Uterus (tissue), 2 donors: ENCODE measurements around the gene NUDT13.

Experiments used
- CTCF ChIP-seq, 4 experiments: fragments of 200-600 bp in 2 of 4; fragments of 450-650 bp in 2 of 4; sonication (generic) in 2 of 4; IDR thresholded peaks; one replicate each; pipeline ENCODE4 v1.5.1; 2016 to 2019; ENCODE audit warnings: antibody characterized with exemption in 4 of 4, mild to moderate bottlenecking in 2 of 4, moderate library complexity in 1 of 4
- POLR2A ChIP-seq, 2 donors: fragments of 450-650 bp; IDR thresholded peaks; one replicate each; pipeline ENCODE4 v1.6.1; 2016; ENCODE audit warnings: antibody characterized with exemption in 2 of 2, mild to moderate bottlenecking in 1 of 2, moderate library complexity in 1 of 2

DNA sequence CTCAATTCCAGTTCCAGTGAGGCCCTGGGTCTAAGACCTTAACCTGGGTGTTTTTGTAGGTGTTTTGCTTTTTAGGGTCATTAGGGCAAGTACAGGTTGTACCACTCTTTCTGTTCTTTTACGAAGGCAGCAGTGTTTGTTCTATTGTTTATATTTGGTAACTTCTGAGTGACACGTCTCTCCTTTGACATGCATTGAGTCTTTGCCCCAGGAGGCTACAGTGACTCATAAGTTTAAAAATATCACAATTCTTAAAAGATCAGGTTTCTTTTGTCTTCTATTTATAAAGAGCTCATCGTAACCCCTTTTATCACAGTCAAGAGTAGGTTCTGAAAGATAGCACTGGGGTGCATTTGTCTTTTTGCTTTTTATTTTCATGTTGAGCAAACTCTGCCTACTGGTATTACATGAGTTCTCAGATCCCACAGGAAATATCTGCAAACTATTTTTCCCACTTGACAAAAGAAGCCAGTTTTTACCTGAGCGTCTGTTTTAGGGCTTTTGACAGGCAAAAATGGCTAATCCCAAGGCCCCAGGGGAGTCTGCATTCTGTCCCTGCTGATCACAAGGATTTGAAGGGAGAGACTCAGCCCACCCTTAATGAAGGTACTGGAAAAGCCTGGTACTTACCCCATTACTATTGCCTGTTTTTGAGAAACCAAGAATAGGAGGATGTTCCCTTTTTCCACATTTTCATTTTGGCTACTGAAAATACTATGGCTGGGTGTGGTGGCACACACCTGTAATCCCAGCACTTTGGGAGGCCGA is 7.9 kb downstream of the NUDT13 start:
- TF ChIP-seq CTCF (IDR thresholded peaks at IDR 0.05) (no peak), POLR2A (IDR thresholded peaks at IDR 0.05) (no peak)
